Epithelial cell of proximal tubule (primary cell): ENCODE results near the gene AKR1C1. TPM values are rescaled to one million over a fixed set of nuclear protein-coding genes. Genes with fewer than 3 reads are reported as not detected.
"Not testable (repeated sequence)": the region's sequence is repeated elsewhere in the genome, so short reads cannot be mapped to it uniquely, and the experiment has no call there.

Source experiments
- DNase-seq: peaks from one replicate; pipeline ENCODE4 v3.0.0-alpha.2; 2011; ENCODE audit warnings: low read depth
- H3K4me3 ChIP-seq: 2 replicates; pipeline ENCODE4 v1.5.1; 2011; ENCODE audit warnings: low read depth, mild to moderate bottlenecking, low read length
- CTCF ChIP-seq: conservative IDR thresholded peaks from 2 replicates; pipeline ENCODE4 v1.5.1; 2012; ENCODE audit warnings: low read depth, mild to moderate bottlenecking, low read length
- total RNA-seq: library from RNA; depleted of rRNA; stranded (reverse); fragments of >200 nt; gene quantifications from 2 replicates; pipeline ENCODE4 v1.2.3, GENCODE V29; 2015

Gene AKR1C1
- total RNA-seq, 1 donor from 2014 or later: 1.6 TPM

- no peak for TF ChIP-seq CTCF
- no peak for DNase-seq
These were observed 9.8 kb upstream of the AKR1C1 start for GRCh38 chr10:4953405-4953804.

GRCh38 chr10:4956088-4956487 lies 7.1 kb upstream of the AKR1C1 start:
- not testable (repeated sequence) for H3K4me3 ChIP-seq, DNase-seq

More at GRCh38 chr10:4953405-4953804, 9.8 kb upstream of the AKR1C1 start:
- H3K4me3 ChIP-seq: no peak overlapping the region

- not testable (repeated sequence) for H3K4me3 ChIP-seq, DNase-seq
These were observed 6.1 kb upstream of the AKR1C1 start for GRCh38 chr10:4956955-4957645.

- not testable (repeated sequence) for DNase-seq
These were observed 1.7 kb upstream of the AKR1C1 start for GRCh38 chr10:4961558-4961957.

GRCh38 chr10:4962308-4962707 lies 907 bp upstream of the AKR1C1 start:
- DNase-seq, H3K4me3 ChIP-seq: not testable (repeated sequence)

More at GRCh38 chr10:4961558-4961957, 1.7 kb upstream of the AKR1C1 start:
- not testable (repeated sequence) for H3K4me3 ChIP-seq

GRCh38 chr10:4963815-4964154 lies 570 bp downstream of the AKR1C1 start:
- DNase-seq, H3K4me3 ChIP-seq: not testable (repeated sequence)

GRCh38 chr10:4965763-4966162 lies 2.5 kb downstream of the AKR1C1 start:
- not testable (repeated sequence) for DNase-seq, H3K4me3 ChIP-seq

GRCh38 chr10:4967189-4967588 lies 4.0 kb downstream of the AKR1C1 start:
- H3K4me3 ChIP-seq, DNase-seq: not testable (repeated sequence)

GRCh38 chr10:4969289-4969688 lies 6.1 kb downstream of the AKR1C1 start:
- not testable (repeated sequence) for DNase-seq, H3K4me3 ChIP-seq

- not testable (repeated sequence) for DNase-seq, H3K4me3 ChIP-seq
These were observed 7.1 kb downstream of the AKR1C1 start for GRCh38 chr10:4970362-4970761.

- DNase-seq, H3K4me3 ChIP-seq: not testable (repeated sequence)
These were observed 9.3 kb downstream of the AKR1C1 start for GRCh38 chr10:4972369-4973142.

- DNase-seq, H3K4me3 ChIP-seq: not testable (repeated sequence)
These were observed 10.1 kb downstream of the AKR1C1 start for GRCh38 chr10:4973294-4973693.

- not testable (repeated sequence) for DNase-seq, H3K4me3 ChIP-seq
These were observed 11.2 kb downstream of the AKR1C1 start for GRCh38 chr10:4974400-4974799.

- no peak for TF ChIP-seq CTCF
- DNase-seq: no peak
- H3K4me3 ChIP-seq: no peak overlapping the region
These were observed 13.8 kb downstream of the AKR1C1 start for GRCh38 chr10:4977025-4977424.
